IPS DF 19.7 (cell line): Measurements from ENCODE around the gene CWC25.
"Not testable (repeated sequence)": the region's sequence is repeated elsewhere in the genome, so short reads cannot be mapped to it uniquely, and the experiment has no call there.

Experiments used
- DNase-seq: peaks from one replicate; pipeline ENCODE4 v3.0.0-alpha.2; 2013; ENCODE audit warnings: low read depth, low spot score

Gene CWC25

DNA sequence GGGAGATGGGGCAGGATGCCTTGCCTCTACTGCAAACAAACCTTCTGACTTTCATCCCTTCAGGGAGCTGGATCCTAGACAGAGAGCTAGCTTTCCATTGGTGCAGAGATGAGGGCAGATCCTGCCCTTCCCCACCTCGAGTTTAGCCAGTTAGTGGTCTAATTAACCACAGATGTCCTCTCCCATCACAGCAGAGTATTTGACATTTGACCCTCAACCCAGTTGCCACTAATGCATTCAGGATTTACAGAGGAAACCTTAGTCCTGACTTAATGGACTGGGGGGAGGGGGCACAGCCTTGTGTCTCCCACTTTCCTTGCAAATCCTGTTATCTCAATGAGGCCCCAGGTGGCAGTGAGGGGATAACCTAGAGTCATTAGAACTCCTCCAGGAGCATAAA lies 35.9 kb downstream of the CWC25 start:
- no peak for DNase-seq

DNA sequence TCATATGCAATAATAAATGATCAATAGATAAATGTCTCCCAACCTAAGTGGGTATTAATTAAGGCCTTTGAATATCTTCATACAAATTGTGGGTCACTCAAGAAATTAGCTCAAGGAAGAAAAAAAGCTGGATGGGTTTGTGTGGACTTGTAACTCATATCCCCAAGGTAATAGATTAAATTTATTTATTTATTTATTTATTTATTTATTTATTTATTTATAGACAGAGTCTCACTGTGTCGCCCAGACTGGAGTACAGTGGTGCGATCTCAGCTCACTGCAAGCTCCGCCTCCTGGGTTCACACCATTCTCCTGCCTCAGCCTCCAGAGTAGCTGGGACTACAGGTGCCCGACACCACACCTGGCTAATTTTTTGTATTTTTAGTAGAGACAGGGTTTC lies 37.1 kb downstream of the CWC25 start:
- DNase-seq, result not testable (repeated sequence)

DNA sequence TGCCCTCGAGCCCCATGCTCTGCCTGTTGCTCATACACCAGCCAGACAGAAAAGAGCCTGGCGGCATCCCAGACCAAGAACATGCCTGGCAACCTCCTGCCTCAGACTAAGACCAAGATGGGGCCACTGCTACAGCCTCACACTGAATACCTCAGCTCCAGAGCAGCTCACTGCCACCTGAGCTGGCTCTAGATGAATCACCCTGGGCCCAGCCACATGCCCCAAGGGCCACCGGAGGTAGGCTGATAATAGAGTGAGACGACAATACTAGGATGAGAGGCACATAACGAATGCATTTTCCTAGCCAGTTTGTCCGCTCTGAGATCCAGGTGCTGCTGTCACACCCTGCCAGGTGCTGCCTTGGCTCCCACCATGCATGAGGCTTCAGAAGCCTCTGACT lies 38.7 kb downstream of the CWC25 start:
- no peak for DNase-seq

DNA sequence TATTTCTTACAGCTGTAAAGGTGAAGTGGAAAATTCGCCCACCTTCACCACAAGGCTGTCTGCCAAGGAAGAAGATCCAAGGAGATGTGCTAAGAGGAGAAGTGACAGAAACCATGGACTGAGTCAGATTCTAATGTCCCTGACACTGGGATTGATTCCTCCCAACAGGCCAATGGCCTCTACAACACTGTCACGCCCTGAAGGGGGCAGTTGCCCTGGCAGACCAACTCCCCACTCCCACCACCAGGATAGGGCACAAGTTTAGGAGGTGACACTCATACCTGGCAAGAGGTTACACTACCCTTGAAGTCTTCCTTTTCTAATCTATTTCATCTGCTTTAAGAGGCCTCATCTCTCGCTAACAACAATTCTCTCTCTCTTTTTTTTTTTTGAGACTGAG lies 41.9 kb downstream of the CWC25 start:
- no peak for DNase-seq

DNA sequence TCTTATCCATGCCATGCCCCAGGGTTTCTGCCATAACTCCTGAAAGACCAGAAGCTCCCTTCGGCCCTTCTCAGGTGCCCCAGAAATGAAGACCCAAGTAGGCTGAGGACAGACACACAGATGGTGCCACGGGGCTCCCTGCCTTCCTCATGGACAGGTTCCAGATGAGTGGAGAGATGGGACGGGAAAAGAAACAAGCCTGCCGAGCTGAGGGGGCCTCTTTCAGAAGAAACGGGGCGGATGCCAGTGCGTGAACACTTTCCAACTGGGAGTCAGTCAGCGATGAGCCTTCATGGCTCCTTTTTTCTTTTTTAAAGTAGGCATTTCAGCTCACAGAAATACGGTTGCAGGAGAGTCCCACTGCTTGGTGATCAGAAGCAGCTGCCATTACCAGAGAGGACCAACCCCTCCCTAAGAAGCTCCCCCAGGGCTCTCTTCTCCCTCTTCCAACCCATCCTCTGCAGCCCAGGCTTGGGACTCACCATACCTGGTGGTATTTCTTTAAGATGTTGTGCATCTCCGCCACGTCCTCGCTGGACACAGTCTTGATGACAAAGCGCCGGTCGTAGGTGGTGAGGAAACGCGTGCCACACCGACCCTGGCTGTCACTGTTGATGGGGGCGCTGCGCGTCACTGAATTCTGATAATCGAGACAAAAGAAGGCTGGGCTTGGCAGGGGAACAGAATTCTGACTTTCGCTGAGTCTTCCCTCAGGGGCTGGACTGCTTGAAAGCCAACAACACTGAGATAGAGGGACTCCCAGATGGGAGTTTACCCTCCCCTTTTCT lies 45.0 kb downstream of the CWC25 start:
- no peak for DNase-seq

DNA sequence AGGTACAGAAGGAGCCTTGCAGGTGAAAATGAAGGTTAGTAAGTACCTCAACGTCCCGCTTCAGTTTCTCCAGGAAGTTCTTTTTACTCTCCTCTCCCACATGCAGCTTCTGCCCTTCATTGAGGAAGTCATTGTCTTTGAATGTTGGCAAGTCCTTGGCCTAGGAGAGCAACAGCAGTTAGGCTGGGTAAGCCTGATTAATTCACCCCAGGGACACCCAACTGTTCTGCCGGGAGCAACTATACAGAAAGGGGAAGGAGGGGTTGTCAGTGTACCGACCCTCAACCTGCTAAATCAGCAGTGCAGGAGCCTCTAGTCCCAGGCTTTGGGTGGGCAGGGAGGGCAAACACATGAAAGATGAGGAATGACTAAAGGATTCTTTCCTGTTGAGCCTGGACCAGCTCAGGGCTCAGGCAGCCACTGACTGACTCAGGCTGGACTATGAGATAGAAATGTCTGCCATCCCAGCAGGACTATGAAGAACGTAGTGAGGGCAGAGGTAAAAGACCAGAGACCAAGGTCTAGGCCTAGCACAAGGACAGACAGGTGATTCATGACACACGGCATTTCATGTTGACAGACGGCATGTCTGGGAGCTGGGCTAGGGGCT lies 47.4 kb downstream of the CWC25 start:
- no peak for DNase-seq

DNA sequence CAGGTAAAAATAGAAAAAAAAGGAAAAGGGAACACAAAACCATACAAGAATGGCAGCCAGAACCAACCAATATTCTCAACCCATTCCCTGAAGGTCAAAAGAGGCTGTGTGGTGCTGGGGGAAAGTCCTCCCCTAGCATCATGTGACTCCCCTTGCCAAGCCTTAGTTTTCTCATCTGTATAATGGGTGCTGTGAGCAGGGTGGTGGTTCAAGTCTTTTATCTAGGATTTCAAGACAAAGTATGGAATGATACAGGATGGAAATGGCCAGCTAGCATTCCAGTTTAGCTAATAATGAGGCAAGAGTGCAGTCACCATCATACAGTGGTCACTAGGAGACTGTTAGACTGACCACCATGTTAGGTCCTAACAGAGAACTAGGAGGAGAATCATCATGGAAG lies 51.9 kb downstream of the CWC25 start:
- DNase-seq, result no peak

DNA sequence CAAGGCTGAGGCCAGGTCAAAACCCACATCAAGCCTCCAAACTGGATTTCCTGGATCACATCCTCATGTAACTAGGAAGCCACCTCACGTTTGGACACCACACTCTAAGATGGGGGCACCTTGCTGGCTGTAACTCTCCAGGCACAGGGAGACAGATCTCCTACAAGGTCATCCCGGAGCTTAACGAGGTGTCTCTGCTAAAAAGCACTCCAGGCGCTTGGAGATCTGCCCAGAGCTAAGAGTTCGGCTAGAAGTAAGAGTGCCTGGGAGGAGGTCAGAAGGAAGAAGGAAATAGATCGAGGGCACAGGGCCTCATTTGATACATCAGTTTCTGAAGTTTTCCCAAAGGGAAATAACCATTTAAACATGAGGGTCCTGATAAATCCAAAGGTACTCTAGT lies 56.7 kb downstream of the CWC25 start:
- DNase-seq, result no peak

DNA sequence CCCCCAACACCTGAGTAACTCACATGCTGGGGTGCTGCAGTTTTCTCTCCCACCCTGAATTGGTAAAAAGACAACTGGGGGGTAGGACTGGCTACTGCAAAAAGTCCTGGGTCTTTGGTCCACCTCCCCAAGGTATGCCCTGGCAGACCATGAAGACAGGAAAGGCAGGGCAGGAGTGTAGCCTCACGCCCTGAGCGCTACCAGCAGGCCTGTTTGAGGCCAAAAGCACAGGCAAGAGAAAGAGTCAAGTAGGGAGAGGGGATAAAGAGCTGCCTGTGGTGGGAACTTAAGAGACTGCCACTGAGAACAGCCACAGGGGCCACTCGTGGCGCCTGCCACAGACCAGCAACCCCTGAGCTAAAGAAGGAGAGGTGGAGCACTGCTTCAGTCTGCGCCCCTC lies 58.8 kb downstream of the CWC25 start:
- DNase-seq, result no peak

DNA sequence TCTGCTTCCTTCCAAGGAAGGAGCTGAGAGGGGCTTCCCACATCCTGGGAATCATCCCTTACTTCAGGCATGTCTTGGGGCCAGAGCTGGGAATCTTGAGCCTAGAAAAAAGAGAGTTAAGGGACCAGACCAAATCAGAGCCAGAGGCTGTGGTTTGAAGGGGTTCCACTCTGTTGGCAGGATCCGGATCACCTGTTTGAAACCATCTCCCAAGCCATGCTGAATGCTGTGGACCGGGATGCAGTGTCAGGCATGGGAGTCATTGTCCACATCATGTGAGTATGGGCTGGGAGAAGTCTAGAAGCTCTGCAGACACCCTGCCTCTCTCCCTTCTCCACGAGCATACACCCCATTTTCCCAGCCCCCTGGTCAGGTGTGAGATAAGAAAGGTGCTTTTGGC lies 62.9 kb downstream of the CWC25 start:
- DNase-seq, result no peak

DNA sequence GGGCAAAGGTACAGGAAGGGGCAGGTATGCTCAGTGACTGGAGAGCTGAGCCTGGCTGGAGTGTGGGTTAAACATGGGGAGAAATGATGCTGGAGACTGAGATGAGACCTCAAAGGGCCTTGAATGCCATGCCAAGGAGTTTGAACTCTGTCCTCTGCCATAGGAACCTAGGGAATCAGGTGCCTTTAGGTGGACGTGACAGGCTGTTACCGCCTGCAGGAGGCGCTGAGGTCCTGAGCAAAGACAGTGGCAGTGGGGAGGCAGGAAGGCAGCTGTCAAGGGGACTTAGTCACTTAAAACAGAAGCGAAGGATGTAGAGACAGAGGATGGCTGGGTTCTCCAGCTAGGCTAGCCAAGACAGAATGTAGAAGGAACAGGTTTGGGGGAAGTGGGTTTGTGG lies 63.5 kb downstream of the CWC25 start:
- DNase-seq, result no peak

DNA sequence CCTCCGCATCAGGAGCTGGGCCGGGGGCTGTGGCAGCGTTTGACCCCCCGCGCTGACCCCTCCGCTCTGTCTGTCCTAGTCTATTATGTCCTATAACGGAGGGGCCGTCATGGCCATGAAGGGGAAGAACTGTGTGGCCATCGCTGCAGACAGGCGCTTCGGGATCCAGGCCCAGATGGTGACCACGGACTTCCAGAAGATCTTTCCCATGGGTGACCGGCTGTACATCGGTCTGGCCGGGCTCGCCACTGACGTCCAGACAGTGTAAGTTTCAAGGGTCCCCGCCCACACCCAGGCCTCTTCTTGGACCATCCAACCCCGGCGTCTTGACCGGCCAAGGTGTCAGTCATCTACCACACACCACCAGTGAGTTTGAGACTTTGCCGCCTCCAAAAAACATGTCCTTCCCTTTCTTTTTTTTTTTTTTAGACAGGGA lies 72.0 kb downstream of the CWC25 start:
- no peak for DNase-seq

DNA sequence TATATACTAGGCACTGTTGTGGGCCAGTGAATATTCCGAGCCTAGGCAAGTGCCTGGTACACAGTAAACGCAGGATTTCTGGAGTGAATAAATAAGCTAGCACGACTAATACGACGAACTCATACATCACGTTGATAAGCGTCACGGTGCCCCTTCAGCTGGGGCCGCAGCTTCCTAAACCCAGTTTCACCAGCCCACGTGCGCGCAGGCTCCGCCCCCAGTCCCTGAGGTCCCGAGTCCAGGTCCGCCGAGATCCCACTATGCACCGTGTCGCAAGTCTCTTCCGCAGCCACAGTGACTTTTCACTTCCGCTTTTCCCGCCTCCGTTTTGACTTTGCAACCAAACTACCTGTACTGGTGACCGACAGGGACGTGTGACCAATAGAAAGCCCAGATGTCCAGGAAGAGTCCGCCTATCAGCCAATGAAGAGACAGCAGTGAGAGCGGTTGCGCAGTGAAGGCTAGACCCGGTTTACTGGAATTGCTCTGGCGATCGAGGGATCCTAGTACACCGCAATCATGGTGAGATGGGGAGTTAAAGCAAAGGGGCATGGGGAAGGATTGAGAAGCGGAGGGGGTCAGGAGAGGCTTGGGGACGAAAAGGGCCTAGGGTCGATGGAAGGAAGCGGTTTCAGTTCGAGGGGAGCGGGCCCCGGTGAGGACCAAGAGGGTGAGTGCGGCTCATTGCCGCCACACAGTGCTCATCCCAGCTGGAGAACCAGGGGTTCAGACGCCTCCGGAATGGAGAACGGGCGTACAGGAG lies 72.6 kb downstream of the CWC25 start, which contains the start of gene PSMB3:
TSS of gene PSMB3 (plus strand) at position 434 of the 763 bp plus-strand sequence. CDS start at position 520, 86 bp downstream.
- peak; percentile 100 for DNase-seq

DNA sequence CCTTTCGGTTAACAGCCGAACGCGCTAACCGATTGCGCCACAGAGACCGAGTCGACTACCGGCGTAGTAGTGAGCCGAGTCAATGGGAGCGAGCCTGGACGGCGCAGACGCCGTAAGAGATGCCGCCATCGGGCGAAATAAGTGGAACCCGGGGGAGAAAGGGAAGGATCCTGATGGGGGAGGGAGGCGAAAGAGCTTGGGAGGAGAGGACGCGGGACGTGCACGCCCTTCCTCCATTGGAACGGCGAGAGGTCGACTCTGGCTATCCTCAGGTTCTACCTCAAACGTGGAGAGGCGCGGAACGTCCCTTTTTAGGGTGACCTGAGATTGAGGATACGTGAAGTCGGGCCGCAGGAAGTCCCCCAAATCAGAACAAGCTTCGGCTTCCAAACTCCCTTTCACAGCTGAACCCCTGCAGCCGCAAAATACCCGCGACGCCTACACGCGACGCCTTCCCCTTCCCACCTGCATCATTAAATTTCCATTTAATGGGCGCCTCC lies 73.3 kb downstream of the CWC25 start:
- DNase-seq, result no peak

DNA sequence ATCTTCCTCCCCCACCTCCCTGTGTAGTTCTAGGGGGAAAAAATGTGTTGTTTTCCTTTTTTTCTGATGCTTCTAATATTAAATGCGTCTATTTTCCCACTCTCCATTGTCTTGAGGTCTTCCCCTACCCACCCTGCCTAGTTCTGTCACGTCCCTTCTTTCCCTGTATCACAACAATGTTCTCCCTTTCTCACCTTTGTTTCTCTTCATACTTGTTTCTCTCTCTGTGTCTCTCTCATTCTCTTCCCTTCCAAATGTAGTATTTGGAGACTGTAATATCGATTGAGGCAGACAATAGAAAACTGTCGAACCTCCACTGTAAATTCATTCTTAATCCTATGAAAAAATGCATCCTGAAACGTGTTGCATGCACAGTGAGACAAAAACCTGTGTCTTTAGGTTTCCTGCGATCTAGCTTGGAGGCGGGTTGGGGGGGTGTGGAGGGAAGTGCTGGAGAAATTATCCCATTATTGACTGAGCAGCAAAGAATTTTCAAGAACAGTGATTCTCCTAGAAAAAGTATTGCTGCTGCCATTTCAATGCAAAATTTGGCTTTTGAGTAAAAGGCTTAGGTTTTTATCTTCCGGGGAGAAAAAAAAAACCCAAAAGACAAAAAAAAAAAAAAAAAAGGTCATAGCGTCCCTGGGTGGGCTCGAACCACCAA lies 73.8 kb downstream of the CWC25 start:
- DNase-seq, result no peak
